HG03442 (cell line): ENCODE measurements around the gene ANKRD13C.
"Not testable (repeated sequence)": the region's sequence is repeated elsewhere in the genome, so short reads cannot be mapped to it uniquely, and the experiment has no call there.

Experiments used
- ATAC-seq: cut with Tn5 transposase; IDR thresholded peaks from one replicate; pipeline ENCODE4 v1.9.1; 2021; ENCODE audit warnings: mild to moderate bottlenecking, moderate library complexity; ENCODE audit not compliant: unreplicated experiment

ANKRD13C gene

DNA sequence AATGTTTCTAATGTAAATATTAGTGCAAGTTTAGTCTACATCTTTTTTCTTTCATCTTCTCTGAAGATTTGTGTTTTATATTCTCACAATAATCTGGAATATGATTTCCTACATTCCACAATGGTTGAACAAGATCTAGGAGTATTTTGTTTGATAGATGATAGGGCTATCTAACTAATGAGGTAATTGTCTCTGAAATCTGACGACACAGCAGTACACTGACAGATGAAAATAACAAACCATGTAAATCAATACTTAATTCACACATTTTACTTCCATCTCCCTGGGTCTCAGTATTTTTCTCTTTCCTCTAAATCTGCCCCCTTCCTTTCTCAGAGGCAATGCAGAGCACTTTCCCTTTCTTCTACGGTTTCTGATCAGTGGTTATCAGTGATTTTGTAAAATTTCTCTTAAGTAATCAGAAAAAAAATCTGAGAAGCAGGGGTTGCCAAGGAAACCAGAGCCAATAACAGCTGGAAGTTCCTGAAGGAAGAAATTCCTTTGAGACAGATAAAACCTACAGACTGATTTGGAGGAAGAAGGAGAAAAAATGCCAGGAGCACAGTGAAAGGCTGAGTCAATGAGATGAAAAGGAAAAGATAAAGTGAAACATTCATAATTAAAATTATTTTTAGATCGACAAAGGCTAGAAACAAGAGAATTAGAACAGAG, 7.3 kb upstream of the ANKRD13C start:
- no peak for ATAC-seq

GRCh38 chr1:70360321-70360720, 5.8 kb upstream of the ANKRD13C start:
- no peak for ATAC-seq

DNA sequence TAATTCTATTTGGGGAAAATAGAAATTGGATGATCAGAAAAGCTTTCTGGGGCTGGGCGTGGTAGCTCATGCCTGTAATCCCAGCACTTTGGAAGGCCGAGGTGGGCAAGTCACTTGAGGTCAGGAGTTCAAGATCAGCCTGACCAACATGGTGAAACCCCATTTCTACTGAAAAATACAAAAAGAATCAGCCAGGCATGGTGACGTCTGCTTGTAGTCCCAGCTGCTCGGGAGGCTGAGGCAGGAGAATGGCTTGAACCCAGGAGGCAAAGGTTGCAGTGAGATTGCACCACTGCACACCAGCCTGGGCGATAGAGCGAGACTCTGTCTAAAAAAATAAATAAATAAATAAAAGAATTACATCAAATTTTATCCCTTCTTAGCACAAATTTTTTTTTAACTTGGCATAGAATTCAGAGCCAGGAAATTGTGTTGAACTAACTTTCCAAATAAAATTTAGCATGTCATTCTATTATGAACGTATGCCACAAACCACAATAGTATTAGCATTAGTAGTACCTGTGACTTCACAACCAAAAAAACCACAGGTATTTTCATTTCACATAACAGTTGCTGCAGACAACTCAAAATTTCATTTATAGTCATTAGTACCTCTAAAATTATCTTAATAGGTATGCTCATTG, 4.5 kb upstream of the ANKRD13C start:
- peak; percentile 44 for ATAC-seq

GRCh38 chr1:70355920-70356319, 1.4 kb upstream of the ANKRD13C start:
- ATAC-seq, result no peak

DNA sequence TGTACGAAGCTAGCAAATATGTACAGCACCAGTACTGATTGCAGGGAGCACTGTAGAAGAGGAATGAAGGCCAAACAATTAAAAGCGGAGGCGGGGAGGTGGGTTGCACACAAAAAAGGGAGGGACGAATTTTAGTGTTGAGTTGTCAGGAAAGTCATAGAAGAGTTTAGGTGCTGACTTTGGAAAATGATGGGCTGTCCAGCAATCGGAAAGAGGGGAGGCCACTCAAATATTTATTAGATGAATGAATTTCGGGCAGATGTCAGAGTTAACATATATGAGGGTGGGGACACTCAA, 537 bp upstream of the ANKRD13C start:
- ATAC-seq, result no peak

- peak; percentile 22 for ATAC-seq
These were observed 756 bp downstream of the ANKRD13C start for GRCh38 chr1:70353601-70354331.

DNA sequence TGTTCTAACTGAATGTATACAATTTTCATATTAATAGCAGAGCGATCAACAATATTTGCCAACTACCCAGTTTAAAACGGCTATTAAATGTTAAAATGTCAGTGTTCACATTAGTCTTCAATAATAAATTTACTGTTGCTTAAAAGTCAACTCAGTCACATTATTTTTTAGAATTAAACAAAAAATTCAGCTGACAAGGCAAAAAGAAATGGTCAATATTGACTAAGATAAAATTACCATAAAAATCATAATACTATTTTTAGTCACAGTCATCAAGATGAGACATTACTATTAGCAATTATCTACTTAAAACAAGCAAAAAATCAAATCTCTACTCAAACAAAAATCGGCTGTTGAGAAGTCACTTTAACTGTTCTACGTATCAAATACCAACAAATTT, 1.5 kb downstream of the ANKRD13C start:
- no peak for ATAC-seq

DNA sequence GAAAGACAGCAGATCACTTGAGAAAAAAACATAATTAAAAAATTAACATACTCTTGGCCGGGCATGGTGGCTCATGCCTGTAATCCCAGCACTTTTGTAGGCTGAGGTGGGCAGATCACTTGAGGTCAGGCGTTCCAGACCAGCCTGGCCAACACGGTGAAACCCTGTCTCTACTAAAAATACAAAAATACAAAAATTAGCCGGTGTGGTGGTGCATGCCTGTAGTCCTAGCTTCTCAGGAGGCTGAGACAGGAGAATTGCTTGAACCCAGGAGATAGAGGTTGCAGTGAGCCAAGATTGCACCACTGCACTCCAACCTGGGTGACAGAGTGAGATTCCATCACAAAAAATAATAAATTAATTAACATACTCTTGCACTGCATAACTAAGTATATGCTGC, 4.7 kb downstream of the ANKRD13C start:
- not testable (repeated sequence) for ATAC-seq

- ATAC-seq, result no peak
These were observed 5.9 kb downstream of the ANKRD13C start for GRCh38 chr1:70348399-70349165.

DNA sequence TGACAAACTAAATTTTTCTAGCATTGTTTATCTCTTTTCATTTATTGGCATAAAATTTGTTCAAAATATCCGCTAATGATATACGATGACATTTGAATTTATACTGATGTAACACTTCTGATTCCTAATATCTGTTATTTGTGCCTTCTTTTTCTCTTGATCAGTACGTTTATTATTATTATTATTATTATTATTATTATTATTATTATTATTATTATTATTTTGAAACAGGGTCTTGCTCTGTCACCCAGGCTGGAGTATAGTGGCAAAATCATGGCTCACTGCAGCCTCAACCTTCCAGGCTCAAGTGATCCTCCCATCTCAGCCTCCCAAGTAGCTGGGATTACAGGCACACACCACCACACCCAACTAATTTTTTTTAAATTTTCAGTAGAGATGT, 14.9 kb downstream of the ANKRD13C start:
- not testable (repeated sequence) for ATAC-seq

DNA sequence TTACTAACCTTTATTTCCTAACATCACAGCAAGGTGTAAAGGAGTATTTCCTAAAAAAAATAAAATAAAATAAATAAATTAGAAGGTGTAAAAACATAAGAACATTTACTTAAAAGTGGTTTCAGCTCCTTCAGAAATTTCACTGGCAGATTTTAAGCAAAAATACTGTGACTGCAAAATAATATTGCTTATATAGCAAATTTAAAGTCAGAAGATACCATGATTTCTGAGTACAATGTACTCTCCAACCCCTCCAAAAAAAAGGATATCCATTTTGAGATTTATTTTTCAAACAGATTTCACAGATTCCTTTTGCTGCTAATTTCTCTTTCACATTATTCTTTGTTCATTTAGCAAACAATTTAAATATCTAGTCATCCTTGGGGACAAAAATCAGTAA, 18.5 kb downstream of the ANKRD13C start:
- no peak for ATAC-seq

DNA sequence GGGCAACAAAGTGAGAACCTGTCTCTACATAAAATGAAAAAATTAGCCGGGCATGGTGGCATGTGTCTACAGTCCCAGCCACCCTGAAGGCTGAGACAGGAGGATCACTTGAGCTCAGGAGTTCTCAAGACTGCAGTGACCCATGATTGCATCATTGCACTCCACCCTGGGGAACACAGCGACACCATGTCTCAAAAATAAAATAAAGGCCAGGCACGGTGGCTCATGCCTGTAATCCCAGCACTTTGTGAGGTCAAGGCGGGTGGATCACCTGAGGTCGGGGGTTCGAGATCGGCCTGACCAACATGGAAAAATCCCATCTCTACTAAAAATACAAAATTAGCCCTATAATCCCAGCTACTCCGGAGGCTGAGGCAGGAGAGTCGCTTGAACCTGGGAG, 20.1 kb downstream of the ANKRD13C start:
- no peak for ATAC-seq

GRCh38 chr1:70333245-70333644, 21.3 kb downstream of the ANKRD13C start:
- ATAC-seq, result no peak

DNA sequence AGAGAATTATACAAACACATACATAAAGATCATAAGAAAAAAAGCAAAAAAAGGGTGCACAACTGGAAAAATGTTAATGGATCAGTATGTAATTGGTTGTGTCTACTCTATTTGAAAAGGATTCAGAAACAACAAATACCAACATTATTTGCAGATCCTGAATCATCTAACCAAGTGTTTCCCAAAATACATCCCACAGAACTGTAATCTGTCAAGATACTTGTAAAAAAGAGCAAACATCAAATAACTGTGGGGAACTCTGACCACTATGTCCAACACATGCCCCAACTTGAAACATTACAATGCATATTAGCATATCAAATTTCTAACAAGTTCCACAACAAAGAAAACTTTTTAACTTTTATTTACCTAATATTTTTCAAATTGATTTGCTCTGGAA, 22.6 kb downstream of the ANKRD13C start:
- ATAC-seq, result no peak

DNA sequence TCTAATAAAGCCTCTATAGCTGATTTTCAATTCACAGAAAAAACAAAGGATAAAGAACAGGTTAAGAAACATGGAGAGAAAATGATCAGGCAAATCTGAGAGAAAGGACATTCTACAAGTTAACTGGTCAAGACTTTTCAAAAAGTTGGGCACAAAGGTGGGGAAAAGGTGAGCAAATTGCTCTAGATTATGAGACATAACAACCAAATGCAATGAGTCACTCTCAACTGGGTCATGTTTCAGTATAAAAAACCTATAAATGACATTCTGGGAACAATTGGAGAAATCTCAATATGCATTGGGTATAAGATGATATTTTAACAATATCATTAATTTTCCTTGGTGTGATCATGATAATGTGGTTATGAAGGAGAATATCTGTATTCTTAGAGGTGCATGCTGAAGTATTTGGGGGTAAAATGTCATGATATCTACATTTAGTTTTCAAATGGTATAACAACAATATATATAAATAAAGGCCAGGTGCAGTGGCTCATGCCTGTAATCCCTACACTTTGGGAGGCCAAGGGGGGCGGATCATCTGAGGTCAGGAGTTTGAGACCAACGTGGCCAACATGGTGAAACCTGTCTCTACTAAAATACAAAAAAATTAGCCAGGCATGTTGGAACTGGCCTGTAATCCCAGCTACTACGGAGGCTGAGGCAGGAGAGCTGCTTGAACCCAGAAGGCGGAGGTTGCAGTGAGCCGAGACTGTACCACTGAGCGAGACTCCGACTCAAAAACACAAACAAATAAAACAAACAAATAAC, 27.0 kb downstream of the ANKRD13C start:
- no peak for ATAC-seq

GRCh38 chr1:70324683-70325082, 29.8 kb downstream of the ANKRD13C start:
- no peak for ATAC-seq

- no peak for ATAC-seq
These were observed 34.8 kb downstream of the ANKRD13C start for GRCh38 chr1:70319750-70320149.

- ATAC-seq, result no peak
These were observed 36.3 kb downstream of the ANKRD13C start for GRCh38 chr1:70318191-70318590.

DNA sequence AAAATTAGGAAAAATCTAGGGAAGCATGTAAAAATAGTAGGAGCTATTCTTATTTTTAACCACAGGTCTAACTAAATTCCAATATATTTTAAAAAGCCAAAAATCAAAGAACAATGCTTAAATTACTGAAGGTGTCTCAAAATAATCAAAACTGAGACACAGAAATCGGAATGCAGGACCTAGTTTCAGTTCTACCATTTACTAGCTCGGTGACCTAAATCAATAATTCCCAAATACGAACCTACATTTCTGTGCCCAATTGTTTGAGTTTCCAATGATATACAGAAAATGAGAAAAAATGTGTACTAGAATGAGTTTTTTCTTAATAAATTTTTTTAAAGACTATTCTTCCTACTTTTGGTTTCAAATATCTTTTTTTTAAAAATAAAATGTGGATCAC, 37.4 kb downstream of the ANKRD13C start:
- no peak for ATAC-seq

- no peak for ATAC-seq
These were observed 38.7 kb downstream of the ANKRD13C start for GRCh38 chr1:70315782-70316181.
